Trophoblast cell (in vitro differentiated cells and primary cell): Measurements from ENCODE around the gene XXYLT1.

Experiments
- DNase-seq, 2 donors: peaks; one replicate each; pipeline ENCODE4 v3.0.0-alpha.2; 2016
- H2AFZ ChIP-seq: 2 replicates; pipeline ENCODE4 v1.6.1; 2013; ENCODE audit warnings: low read length, moderate library complexity, mild to moderate bottlenecking; ENCODE audit not compliant: insufficient read depth, poor library complexity
- H2AK5ac ChIP-seq: 2 replicates; pipeline ENCODE4 v1.6.1; 2013; ENCODE audit warnings: mild to moderate bottlenecking, low read length
- H2BK120ac ChIP-seq: 2 replicates; pipeline ENCODE4 v1.6.1; 2013; ENCODE audit warnings: low read length, mild to moderate bottlenecking, moderate library complexity; ENCODE audit not compliant: insufficient read depth, poor library complexity
- H2BK12ac ChIP-seq: 2 replicates; pipeline ENCODE4 v1.6.1; 2013; ENCODE audit warnings: mild to moderate bottlenecking, low read length, moderate library complexity
- H2BK5ac ChIP-seq: 2 replicates; pipeline ENCODE4 v1.6.1; 2013; ENCODE audit warnings: low read length, low read depth, moderate library complexity, mild to moderate bottlenecking; ENCODE audit not compliant: poor library complexity
- H3K14ac ChIP-seq: 2 replicates; pipeline ENCODE4 v1.6.1; 2013; ENCODE audit warnings: mild to moderate bottlenecking, low read length
- H3K18ac ChIP-seq: 2 replicates; pipeline ENCODE4 v1.6.1; 2013; ENCODE audit warnings: mild to moderate bottlenecking, low read length
- H3K23ac ChIP-seq: 2 replicates; pipeline ENCODE4 v1.6.1; 2013; ENCODE audit warnings: low read length
- H3K27ac ChIP-seq: 2 replicates; pipeline ENCODE4 v1.5.1; 2013; ENCODE audit warnings: low read depth, mild to moderate bottlenecking, inconsistent platforms, low read length, moderate library complexity
- H3K27me3 ChIP-seq: 2 replicates; pipeline ENCODE4 v1.6.1; 2013; ENCODE audit warnings: inconsistent platforms, mild to moderate bottlenecking, low read length, moderate library complexity; ENCODE audit not compliant: insufficient read depth
- H3K36me3 ChIP-seq, 2 experiments: 1 replicate in 1 of 2; 2 replicates in 1 of 2; pipeline ENCODE4 v1.6.1; 2013; ENCODE audit warnings: low read length in 2 of 2, mild to moderate bottlenecking in 2 of 2, moderate library complexity in 1 of 2; ENCODE audit not compliant: insufficient read depth in 2 of 2, control insufficient read depth in 1 of 2
- H3K4ac ChIP-seq: 2 replicates; pipeline ENCODE4 v1.6.1; 2013; ENCODE audit warnings: low read depth, mild to moderate bottlenecking, low read length, moderate library complexity
- H3K4me1 ChIP-seq, 2 experiments: 1 replicate in 1 of 2; 2 replicates in 1 of 2; pipeline ENCODE4 v1.6.1; 2013; ENCODE audit warnings: low read length in 2 of 2, mild to moderate bottlenecking in 2 of 2, moderate library complexity in 1 of 2; ENCODE audit not compliant: insufficient read depth in 2 of 2, control insufficient read depth in 1 of 2
- H3K4me2 ChIP-seq: 2 replicates; pipeline ENCODE4 v1.6.1; 2013; ENCODE audit warnings: inconsistent platforms, mild to moderate bottlenecking, low read length, moderate library complexity
- H3K4me3 ChIP-seq: 2 replicates; pipeline ENCODE4 v1.5.1; 2013; ENCODE audit warnings: mild to moderate bottlenecking, low read depth, low read length, inconsistent platforms
- H3K79me1 ChIP-seq: one replicate; pipeline ENCODE4 v1.6.1; 2013; ENCODE audit warnings: low read length
- H3K79me2 ChIP-seq: 2 replicates; pipeline ENCODE4 v1.6.1; 2013; ENCODE audit warnings: low read length, mild to moderate bottlenecking; ENCODE audit not compliant: control insufficient read depth, insufficient read depth, poor library complexity
- H3K9ac ChIP-seq: 2 replicates; pipeline ENCODE4 v1.6.1; 2013; ENCODE audit warnings: mild to moderate bottlenecking, low read length
- H3K9me3 ChIP-seq: 2 replicates; pipeline ENCODE4 v1.6.1; 2013; ENCODE audit warnings: low read depth, mild to moderate bottlenecking, control low read depth, inconsistent platforms, low read length; ENCODE audit not compliant: insufficient read depth
- H4K12ac ChIP-seq: 2 replicates; pipeline ENCODE4 v1.6.1; 2013; ENCODE audit warnings: low read depth, mild to moderate bottlenecking, low read length, moderate library complexity
- H4K8ac ChIP-seq: 2 replicates; pipeline ENCODE4 v1.6.1; 2013; ENCODE audit warnings: low read depth, mild to moderate bottlenecking, low read length, moderate library complexity
- H4K91ac ChIP-seq: one replicate; pipeline ENCODE4 v1.6.1; 2013; ENCODE audit warnings: low read depth, mild to moderate bottlenecking, low read length, moderate library complexity
- WGBS: extraction: QIAGEN DNeasy Blood & Tissue Kit; methylation state at CpG from one replicate; pipeline ENCODE4 v1.1.7; 2013; ENCODE audit warnings: missing lambda C conversion rate; ENCODE audit not compliant: insufficient read length, insufficient coverage; ENCODE audit errors: extremely low coverage; 5-methylcytosine and 5-hydroxymethylcytosine counted together

Gene XXYLT1

DNA sequence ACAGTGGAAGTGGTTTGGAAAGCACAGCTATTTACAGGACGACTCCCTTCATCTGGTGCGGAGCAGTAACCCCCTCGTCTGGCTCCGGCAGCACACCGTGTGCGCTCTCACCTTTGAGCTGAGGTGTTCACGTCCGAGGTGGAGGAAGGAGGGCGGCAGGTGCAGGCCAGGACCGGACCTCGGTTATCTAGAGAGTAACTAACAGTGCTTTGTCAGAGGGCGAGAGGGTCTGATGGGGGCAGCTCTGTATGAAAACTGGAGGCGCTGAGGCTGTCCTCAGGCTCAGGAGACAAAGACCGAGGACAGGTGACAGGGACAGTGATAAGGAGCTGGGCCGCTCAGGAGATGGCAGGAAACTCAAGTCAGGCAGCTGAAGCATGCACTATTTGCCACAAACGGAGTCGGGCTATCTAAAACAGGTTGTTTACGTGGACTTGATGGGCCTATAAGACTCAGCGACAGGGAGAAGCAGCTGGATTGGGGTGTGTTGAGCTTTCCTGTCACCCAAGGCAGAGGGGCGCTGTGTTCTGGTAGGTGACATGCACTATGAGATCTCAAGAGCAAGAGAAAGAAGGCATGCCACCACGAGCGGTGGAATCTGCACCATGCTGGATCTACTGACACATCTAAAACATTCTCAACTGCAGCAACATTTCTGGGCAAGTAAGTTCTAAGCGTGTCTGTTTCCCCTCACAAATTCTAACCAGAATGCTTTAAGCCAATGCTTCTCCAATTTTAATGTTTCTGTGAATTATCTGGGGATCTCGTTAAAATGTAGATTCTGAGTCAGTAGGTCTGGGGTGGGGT is 155.2 kb downstream of the XXYLT1 start:
- Histone ChIP-seq H3K23ac (no peak overlapping the region), H2BK12ac (peak overlapping the region; percentile 10), H2BK5ac (no peak overlapping the region), H3K9me3 (peaks cover 8% of the 10 kb centered on the region), H3K36me3 (no peaks in the 10 kb centered on the region), H4K91ac (no peak overlapping the region), H2BK120ac (no peak overlapping the region), H3K4me1 (peaks cover 19 to 27% of the 10 kb centered on the region in 2 experiments), H4K8ac (no peak overlapping the region), H3K4me2 (no peak overlapping the region), H3K4ac (no peak overlapping the region), H2AK5ac (peak overlapping the region; percentile 32), H3K18ac (no peak overlapping the region), H3K9ac (no peak overlapping the region), H3K79me1 (peaks cover 24% of the 10 kb centered on the region), H2AFZ (no peak overlapping the region), H3K27me3 (no peaks in the 10 kb centered on the region), H3K4me3 (no peak overlapping the region), H3K27ac (no peak overlapping the region), H4K12ac (no peak overlapping the region), H3K14ac (no peak overlapping the region), H3K79me2 (no peaks in the 10 kb centered on the region)
- no peak for DNase-seq
- no CpG with 5 or more reads among the region's 24 CpGs for whole genome bisulfite sequencing

DNA sequence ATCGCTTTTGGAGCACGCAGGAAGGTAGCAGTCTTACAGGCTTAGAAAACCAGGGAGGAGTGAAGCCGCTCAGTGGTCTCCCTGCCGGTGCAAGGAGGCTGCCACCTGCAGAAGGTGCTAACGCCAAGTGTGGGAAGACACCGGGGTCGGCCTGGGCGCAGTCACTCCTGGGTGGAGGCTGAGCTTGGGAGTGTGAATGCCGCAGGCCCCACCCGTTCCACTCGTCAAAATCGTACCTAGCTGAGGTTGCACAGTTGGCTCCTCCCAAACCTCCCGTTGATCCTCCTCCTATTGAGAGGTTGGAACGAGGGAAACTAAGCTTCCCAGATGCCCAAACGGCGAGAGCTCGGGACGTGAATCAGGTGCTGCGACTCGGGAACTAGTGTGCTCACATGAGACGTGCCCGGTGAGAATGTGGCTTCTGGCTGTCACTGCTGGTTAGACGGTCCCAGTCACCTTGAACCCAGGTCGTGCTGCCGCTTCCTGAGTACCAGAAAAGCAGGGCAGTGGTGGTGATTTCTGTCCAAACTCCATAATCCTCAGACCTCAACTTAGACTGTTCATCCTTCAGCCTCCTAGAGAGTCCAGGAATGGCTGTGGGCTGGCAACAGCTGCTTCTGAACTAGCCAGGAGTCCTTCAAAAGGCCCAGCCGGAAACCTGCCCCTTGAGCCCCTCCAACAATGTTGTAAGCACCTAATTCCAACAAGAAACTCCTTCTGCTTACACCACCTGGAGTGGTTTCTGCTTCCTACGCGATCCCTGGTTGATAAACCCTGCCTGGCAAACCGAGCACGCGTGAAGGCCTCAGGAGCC is 156.0 kb downstream of the XXYLT1 start:
- no peak overlapping the region for H2AK5ac ChIP-seq
- H2AFZ ChIP-seq: no peak overlapping the region
- no peak overlapping the region for H4K8ac ChIP-seq
- no peaks in the 10 kb centered on the region for H3K27me3 ChIP-seq
- no peak overlapping the region for H4K12ac ChIP-seq
- no peak overlapping the region for H2BK120ac ChIP-seq
- no peak overlapping the region for H3K4ac ChIP-seq
- no peak overlapping the region for H3K9ac ChIP-seq
- H3K14ac ChIP-seq: no peak overlapping the region
- no peaks in the 10 kb centered on the region for H3K79me2 ChIP-seq
- no CpG with 5 or more reads among the region's 31 CpGs for WGBS
- no peak overlapping the region for H3K23ac ChIP-seq
- H2BK5ac ChIP-seq: no peak overlapping the region
- no peak overlapping the region for H4K91ac ChIP-seq
- no peak overlapping the region for H3K27ac ChIP-seq
- H3K4me2 ChIP-seq: no peak overlapping the region
- peak overlapping the region; percentile 10 for H2BK12ac ChIP-seq
- no peak overlapping the region for H3K4me3 ChIP-seq
- H3K4me1 ChIP-seq: peaks cover 22 to 28% of the 10 kb centered on the region in 2 experiments
- peaks cover 15% of the 10 kb centered on the region for H3K9me3 ChIP-seq
- H3K36me3 ChIP-seq: no peaks in the 10 kb centered on the region
- H3K18ac ChIP-seq: no peak overlapping the region
- DNase-seq: no peak
- H3K79me1 ChIP-seq: peaks cover 19% of the 10 kb centered on the region

DNA sequence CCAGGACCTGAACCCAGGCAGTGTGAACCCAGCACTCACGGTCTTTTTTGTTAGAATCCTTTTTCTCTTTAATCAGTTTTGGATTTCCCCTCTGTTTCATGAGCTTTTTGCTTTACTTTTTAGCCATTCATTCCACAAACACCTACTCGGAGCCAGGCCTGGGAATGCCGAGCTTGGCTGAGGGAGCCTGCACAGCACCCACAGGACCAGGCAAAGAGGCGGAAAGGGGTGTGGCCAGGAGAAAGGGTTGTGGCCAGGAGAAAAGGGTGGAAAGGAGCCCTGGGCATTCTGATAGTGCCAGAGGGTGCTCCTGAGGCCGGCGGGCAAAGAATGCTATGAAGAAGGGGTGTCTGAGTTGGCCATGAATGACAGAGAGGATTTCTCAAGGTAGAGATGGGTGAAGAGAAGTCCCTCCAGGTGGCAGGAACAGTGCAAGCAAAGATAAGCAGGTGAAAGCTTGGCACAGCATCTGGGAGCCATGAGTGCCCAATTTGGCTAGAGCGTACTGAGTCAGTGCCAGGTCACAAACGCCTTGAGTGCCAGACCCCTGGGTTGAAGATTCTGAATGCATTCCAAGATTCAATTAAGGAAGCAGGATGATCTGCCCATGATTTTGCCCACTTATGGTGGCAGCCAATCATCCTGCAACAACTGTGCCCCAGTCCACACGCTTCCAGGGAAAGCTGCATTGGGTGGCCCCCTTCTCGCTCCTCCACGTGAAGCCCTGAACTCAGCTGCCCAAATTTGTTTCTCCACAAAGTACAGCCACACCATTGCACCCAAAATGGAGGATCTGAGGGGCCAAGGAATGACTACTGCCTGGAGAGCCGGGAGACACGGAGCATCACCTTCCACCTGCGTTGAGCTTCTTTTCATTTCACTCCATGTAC is 157.2 kb downstream of the XXYLT1 start:
- Histone ChIP-seq H3K4me3 (no peak overlapping the region), H2BK12ac (no peak overlapping the region), H3K27ac (no peak overlapping the region), H4K12ac (no peak overlapping the region), H2BK5ac (no peak overlapping the region), H2AK5ac (no peak overlapping the region), H3K14ac (no peak overlapping the region), H3K23ac (no peak overlapping the region), H3K4me1 (peaks cover 21 to 25% of the 10 kb centered on the region in 2 experiments), H3K27me3 (no peaks in the 10 kb centered on the region), H2BK120ac (no peak overlapping the region), H4K91ac (no peak overlapping the region), H2AFZ (no peak overlapping the region), H3K79me2 (no peaks in the 10 kb centered on the region), H3K79me1 (peaks cover 15% of the 10 kb centered on the region), H3K9ac (no peak overlapping the region), H3K4me2 (no peak overlapping the region), H4K8ac (no peak overlapping the region), H3K18ac (no peak overlapping the region), H3K9me3 (peaks cover 15% of the 10 kb centered on the region), H3K4ac (no peak overlapping the region), H3K36me3 (no peaks in the 10 kb centered on the region)
- no CpG with 5 or more reads among the region's 14 CpGs for WGBS
- DNase-seq: no peak

DNA sequence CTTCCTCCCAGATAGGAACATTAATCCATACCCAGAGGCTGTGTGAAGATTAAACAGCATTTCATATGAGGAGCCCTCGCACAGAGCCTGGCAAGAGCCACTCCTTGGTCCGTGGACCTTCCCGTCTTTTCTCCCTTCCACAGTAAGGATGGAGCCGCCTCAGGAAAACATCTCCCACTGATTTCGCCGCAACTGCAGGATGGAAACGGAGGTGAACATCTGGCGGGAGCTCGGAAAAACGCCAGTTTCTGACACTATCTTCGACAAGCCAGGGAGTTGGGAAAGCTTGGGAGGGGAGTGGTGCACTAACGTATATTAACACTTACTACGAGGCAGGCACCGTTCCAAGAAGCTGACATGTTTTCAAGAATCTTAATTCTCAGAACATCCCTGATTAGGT is 157.9 kb downstream of the XXYLT1 start:
- H3K4ac ChIP-seq: no peak overlapping the region
- no peak overlapping the region for H2AFZ ChIP-seq
- H2BK5ac ChIP-seq: no peak overlapping the region
- no peak overlapping the region for H3K14ac ChIP-seq
- H2BK12ac ChIP-seq: no peak overlapping the region
- H4K12ac ChIP-seq: no peak overlapping the region
- H2BK120ac ChIP-seq: no peak overlapping the region
- no peak for DNase-seq
- no peak overlapping the region for H3K4me3 ChIP-seq
- no peak overlapping the region for H3K23ac ChIP-seq
- no peak overlapping the region for H3K18ac ChIP-seq
- H3K36me3 ChIP-seq: no peaks in the 10 kb centered on the region
- WGBS: no CpG with 5 or more reads among the region's 14 CpGs
- H3K9me3 ChIP-seq: peaks cover 13% of the 10 kb centered on the region
- no peaks in the 10 kb centered on the region for H3K27me3 ChIP-seq
- peaks cover 14 to 17% of the 10 kb centered on the region in 2 experiments for H3K4me1 ChIP-seq
- no peak overlapping the region for H2AK5ac ChIP-seq
- no peaks in the 10 kb centered on the region for H3K79me2 ChIP-seq
- no peak overlapping the region for H4K91ac ChIP-seq
- no peak overlapping the region for H4K8ac ChIP-seq
- H3K4me2 ChIP-seq: no peak overlapping the region
- no peak overlapping the region for H3K9ac ChIP-seq
- H3K27ac ChIP-seq: no peak overlapping the region
- H3K79me1 ChIP-seq: peaks cover 9% of the 10 kb centered on the region
